ENCODE measurements around the gene SCN1B.
"Not testable (repeated sequence)": the region's sequence is repeated elsewhere in the genome, so short reads cannot be mapped to it uniquely, and the experiment has no call there.

Gene SCN1B

GRCh38 chr19:35011091-35011689 is 19.1 kb upstream of the SCN1B start:
- TF ChIP-seq CTCF (conservative IDR thresholded peaks at IDR 0.05) = no peak
- H3K27ac ChIP-seq = no peak overlapping the region

DNA sequence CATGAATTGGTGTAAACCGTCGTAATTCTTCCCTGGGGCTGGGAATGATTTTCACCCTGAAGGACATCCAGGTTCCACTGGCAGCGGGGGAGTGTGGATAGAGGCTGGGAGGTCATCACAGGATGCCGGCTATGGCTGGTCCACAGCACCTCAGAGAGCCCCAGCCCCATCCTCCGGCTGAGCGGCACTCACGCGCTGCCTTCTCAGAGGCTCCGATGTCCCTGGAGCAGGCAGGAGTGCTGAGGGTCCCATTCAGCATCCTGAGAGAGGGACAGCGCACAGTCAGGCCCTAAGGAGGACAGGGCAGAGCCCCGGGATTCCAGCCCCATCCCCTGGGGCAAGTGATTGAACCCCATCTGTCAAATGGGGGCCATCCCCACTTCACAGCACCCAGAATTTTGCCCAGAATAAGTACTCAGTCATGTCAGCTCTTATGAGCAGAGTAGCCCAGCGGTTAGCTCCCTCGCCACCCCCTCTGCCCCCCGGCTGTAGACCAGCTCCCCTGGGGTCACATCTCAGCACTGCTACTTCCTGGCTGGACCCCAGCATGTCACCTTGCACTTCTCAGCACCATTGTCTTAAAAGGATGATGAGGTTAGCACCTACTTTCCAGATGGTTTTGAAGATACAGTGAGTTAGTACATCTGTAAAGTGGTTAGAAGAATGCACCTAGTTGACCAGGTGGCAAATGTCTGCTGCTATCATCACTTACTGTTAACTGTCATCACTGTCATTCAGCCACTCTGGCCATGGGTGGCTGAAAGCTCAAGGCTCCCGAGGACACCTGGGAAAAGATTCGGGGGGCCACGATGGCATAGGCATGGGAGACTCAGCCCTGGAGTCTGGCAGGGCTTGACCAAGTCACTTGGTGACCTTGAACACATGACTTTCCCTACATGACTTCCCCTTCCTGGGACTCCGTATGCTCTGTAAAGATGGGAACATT is 18.3 kb upstream of the SCN1B start:
- H3K27ac ChIP-seq = no peak overlapping the region
- TF ChIP-seq CTCF (conservative IDR thresholded peaks at IDR 0.05) = no peak

DNA sequence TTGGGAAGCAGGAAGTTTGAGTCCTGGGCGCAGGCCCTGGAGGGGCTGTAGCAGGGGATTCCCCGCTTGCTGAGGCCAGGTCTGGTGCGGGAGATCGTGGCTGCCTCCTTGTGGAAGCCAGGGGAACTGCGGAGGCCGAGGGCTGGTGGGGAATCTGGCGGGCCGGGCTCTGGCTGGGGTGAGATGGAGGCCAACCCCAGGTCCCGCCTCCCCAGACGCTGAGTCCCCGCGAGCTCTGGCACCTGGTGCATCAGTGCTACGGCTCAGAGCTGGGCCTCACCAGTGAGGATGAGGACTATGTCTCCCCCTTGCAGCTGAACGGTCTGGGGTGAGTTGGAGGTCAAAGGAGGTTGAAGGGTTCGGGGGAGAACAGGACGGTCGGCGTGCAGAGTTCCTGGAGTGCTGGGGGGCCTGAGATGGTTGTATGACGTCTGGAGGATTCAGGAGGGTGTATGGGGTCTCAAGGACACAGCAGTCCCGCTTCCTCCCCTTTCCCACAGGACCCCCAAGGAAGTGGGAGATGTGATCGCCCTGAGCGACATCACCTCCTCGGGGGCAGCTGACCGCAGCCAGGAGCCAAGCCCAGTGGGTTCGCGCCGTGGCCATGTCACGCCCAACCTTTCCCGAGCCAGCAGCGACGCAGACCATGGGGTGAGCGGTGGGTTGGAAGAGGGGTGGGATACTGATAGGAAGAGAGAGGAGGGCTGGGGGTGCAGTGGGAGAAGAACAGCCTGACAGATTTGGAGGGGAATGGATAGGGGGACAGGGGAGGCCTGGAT is 17.0 kb upstream of the SCN1B start:
- no peak overlapping the region for H3K27ac ChIP-seq
- peak; percentile 94 for TF ChIP-seq CTCF (conservative IDR thresholded peaks at IDR 0.05)

GRCh38 chr19:35013820-35014754 is 16.2 kb upstream of the SCN1B start:
- no peak for TF ChIP-seq CTCF (conservative IDR thresholded peaks at IDR 0.05)
- no peak overlapping the region for H3K27ac ChIP-seq

- not testable (repeated sequence) for H3K27ac ChIP-seq
Observed at GRCh38 chr19:35014774-35015173, 15.5 kb upstream of the SCN1B start.

- H3K27ac ChIP-seq = no peak overlapping the region
- TF ChIP-seq CTCF (conservative IDR thresholded peaks at IDR 0.05) = no peak
Observed at GRCh38 chr19:35015270-35015953, 14.9 kb upstream of the SCN1B start.

DNA sequence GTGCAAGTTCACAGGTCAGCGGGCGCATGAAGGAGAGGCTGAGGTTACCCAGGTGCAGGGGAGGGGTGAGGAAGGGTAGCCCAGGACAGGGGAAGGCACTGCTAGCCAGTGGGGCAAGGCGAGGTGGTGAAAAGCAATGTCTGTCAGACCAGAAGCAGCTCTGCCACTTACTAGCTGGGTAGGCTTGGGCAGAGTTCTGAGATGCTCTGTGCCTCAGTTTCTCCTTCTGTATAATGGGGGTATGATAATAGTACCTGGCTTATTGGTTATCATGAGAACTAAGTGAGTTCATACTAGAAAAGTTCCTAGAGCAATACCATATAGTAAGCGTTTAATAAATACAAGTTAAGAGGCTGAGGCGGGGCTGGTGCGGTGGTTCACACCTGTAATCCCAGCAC is 14.3 kb upstream of the SCN1B start:
- no peak for TF ChIP-seq CTCF (conservative IDR thresholded peaks at IDR 0.05)
- H3K27ac ChIP-seq = no peak overlapping the region

Measured in VCaP (cell line).